ENCODE measurements around the gene RNF43. TPM values are rescaled to one million over a fixed set of nuclear protein-coding genes. Genes with fewer than 3 reads are reported as not detected.

The RNF43 gene
- total RNA-seq, 1 donor: not detected

GRCh38 chr17:58415371-58416055, 1.8 kb downstream of the RNF43 start:
- no peak for DNase-seq (ENCODE audit: low read depth)
- no peak for TF ChIP-seq CTCF (IDR thresholded peaks at IDR 0.05; ENCODE audit: insufficient read depth, low read depth, low read length)

GRCh38 chr17:58414596-58414997, 2.7 kb downstream of the RNF43 start:
- no peak for TF ChIP-seq CTCF (IDR thresholded peaks at IDR 0.05; ENCODE audit: insufficient read depth, low read depth, low read length)
- DNase-seq (ENCODE audit: low read depth): no peak
- H3K4me3 ChIP-seq (ENCODE audit: low read depth, low read length): no peak overlapping the region

More at GRCh38 chr17:58415371-58416055, 1.8 kb downstream of the RNF43 start:
- no peak overlapping the region for H3K4me3 ChIP-seq (ENCODE audit: low read depth, low read length)

GRCh38 chr17:58413684-58414083, 3.6 kb downstream of the RNF43 start:
- no peak for DNase-seq (ENCODE audit: low read depth)
- H3K4me3 ChIP-seq (ENCODE audit: low read depth, low read length): no peak overlapping the region
- TF ChIP-seq CTCF (IDR thresholded peaks at IDR 0.05; ENCODE audit: insufficient read depth, low read depth, low read length): no peak

- H3K4me3 ChIP-seq (ENCODE audit: low read depth, low read length): no peak overlapping the region
- no peak for TF ChIP-seq CTCF (IDR thresholded peaks at IDR 0.05; ENCODE audit: insufficient read depth, low read depth, low read length)
- DNase-seq (ENCODE audit: low read depth): peak; percentile 33
These were observed 4.3 kb downstream of the RNF43 start for GRCh38 chr17:58412961-58413586.

- TF ChIP-seq CTCF (IDR thresholded peaks at IDR 0.05; ENCODE audit: insufficient read depth, low read depth, low read length): no peak
- no peak for DNase-seq (ENCODE audit: low read depth)
- H3K4me3 ChIP-seq (ENCODE audit: low read depth, low read length): no peak overlapping the region
These were observed 5.2 kb downstream of the RNF43 start for GRCh38 chr17:58412064-58412703.

- TF ChIP-seq CTCF (IDR thresholded peaks at IDR 0.05; ENCODE audit: insufficient read depth, low read depth, low read length): no peak
- no peak for DNase-seq (ENCODE audit: low read depth)
- no peak overlapping the region for H3K4me3 ChIP-seq (ENCODE audit: low read depth, low read length)
These were observed 5.9 kb downstream of the RNF43 start for GRCh38 chr17:58411408-58411894.
